ENCODE results near the gene ACSF3. TPM values are rescaled to one million over a fixed set of nuclear protein-coding genes. Genes with fewer than 3 reads are reported as not detected.

The ACSF3 gene
- total RNA-seq, 1 donor, result 20.7 TPM

GRCh38 chr16:89095491-89095951 is 1.9 kb downstream of the ACSF3 start:
- no peak overlapping the region for H3K4me3 ChIP-seq (ENCODE audit: low read depth, low read length)
- no peak for TF ChIP-seq CTCF (IDR thresholded peaks at IDR 0.05; ENCODE audit: insufficient read depth, low read depth, low read length)
- no peak for DNase-seq (ENCODE audit: low read depth)

- TF ChIP-seq CTCF (IDR thresholded peaks at IDR 0.05; ENCODE audit: insufficient read depth, low read depth, low read length), result no peak
- no peak overlapping the region for H3K4me3 ChIP-seq (ENCODE audit: low read depth, low read length)
- no peak for DNase-seq (ENCODE audit: low read depth)
Measured at GRCh38 chr16:89096042-89096717, 2.5 kb downstream of the ACSF3 start.

- peak; percentile 44 for DNase-seq (ENCODE audit: low read depth)
- no peak for TF ChIP-seq CTCF (IDR thresholded peaks at IDR 0.05; ENCODE audit: insufficient read depth, low read depth, low read length)
- no peak overlapping the region for H3K4me3 ChIP-seq (ENCODE audit: low read depth, low read length)
Measured at GRCh38 chr16:89096768-89097391, 3.2 kb downstream of the ACSF3 start.

GRCh38 chr16:89097392-89097772 is 3.7 kb downstream of the ACSF3 start:
- no peak for DNase-seq (ENCODE audit: low read depth)
- no peak for TF ChIP-seq CTCF (IDR thresholded peaks at IDR 0.05; ENCODE audit: insufficient read depth, low read depth, low read length)
- no peak overlapping the region for H3K4me3 ChIP-seq (ENCODE audit: low read depth, low read length)

- no peak for TF ChIP-seq CTCF (IDR thresholded peaks at IDR 0.05; ENCODE audit: insufficient read depth, low read depth, low read length)
Measured at GRCh38 chr16:89098767-89099430, 5.2 kb downstream of the ACSF3 start.

GRCh38 chr16:89099905-89100304 is 6.3 kb downstream of the ACSF3 start:
- no peak for TF ChIP-seq CTCF (IDR thresholded peaks at IDR 0.05; ENCODE audit: insufficient read depth, low read depth, low read length)
- H3K4me3 ChIP-seq (ENCODE audit: low read depth, low read length), result no peak overlapping the region
- no peak for DNase-seq (ENCODE audit: low read depth)

More at GRCh38 chr16:89098767-89099430, 5.2 kb downstream of the ACSF3 start:
- no peak for DNase-seq (ENCODE audit: low read depth)
- H3K4me3 ChIP-seq (ENCODE audit: low read depth, low read length), result no peak overlapping the region

Measured in fibroblast of villous mesenchyme (primary cell).